Trophoblast cell (in vitro differentiated cells and primary cell): ENCODE results near the gene HMGXB3.

Experiments
- DNase-seq, 2 donors: peaks; one replicate each; pipeline ENCODE4 v3.0.0-alpha.2; 2016
- H2AFZ ChIP-seq: 2 replicates; pipeline ENCODE4 v1.6.1; 2013; ENCODE audit warnings: low read length, moderate library complexity, mild to moderate bottlenecking; ENCODE audit not compliant: insufficient read depth, poor library complexity
- H2AK5ac ChIP-seq: 2 replicates; pipeline ENCODE4 v1.6.1; 2013; ENCODE audit warnings: mild to moderate bottlenecking, low read length
- H2BK120ac ChIP-seq: 2 replicates; pipeline ENCODE4 v1.6.1; 2013; ENCODE audit warnings: low read length, mild to moderate bottlenecking, moderate library complexity; ENCODE audit not compliant: insufficient read depth, poor library complexity
- H2BK12ac ChIP-seq: 2 replicates; pipeline ENCODE4 v1.6.1; 2013; ENCODE audit warnings: mild to moderate bottlenecking, low read length, moderate library complexity
- H2BK5ac ChIP-seq: 2 replicates; pipeline ENCODE4 v1.6.1; 2013; ENCODE audit warnings: low read length, low read depth, moderate library complexity, mild to moderate bottlenecking; ENCODE audit not compliant: poor library complexity
- H3K14ac ChIP-seq: 2 replicates; pipeline ENCODE4 v1.6.1; 2013; ENCODE audit warnings: mild to moderate bottlenecking, low read length
- H3K18ac ChIP-seq: 2 replicates; pipeline ENCODE4 v1.6.1; 2013; ENCODE audit warnings: mild to moderate bottlenecking, low read length
- H3K23ac ChIP-seq: 2 replicates; pipeline ENCODE4 v1.6.1; 2013; ENCODE audit warnings: low read length
- H3K27ac ChIP-seq: 2 replicates; pipeline ENCODE4 v1.5.1; 2013; ENCODE audit warnings: low read depth, mild to moderate bottlenecking, inconsistent platforms, low read length, moderate library complexity
- H3K27me3 ChIP-seq: 2 replicates; pipeline ENCODE4 v1.6.1; 2013; ENCODE audit warnings: inconsistent platforms, mild to moderate bottlenecking, low read length, moderate library complexity; ENCODE audit not compliant: insufficient read depth
- H3K36me3 ChIP-seq, 2 experiments: 1 replicate in 1 of 2; 2 replicates in 1 of 2; pipeline ENCODE4 v1.6.1; 2013; ENCODE audit warnings: low read length in 2 of 2, mild to moderate bottlenecking in 2 of 2, moderate library complexity in 1 of 2; ENCODE audit not compliant: insufficient read depth in 2 of 2, control insufficient read depth in 1 of 2
- H3K4ac ChIP-seq: 2 replicates; pipeline ENCODE4 v1.6.1; 2013; ENCODE audit warnings: low read depth, mild to moderate bottlenecking, low read length, moderate library complexity
- H3K4me1 ChIP-seq, 2 experiments: 1 replicate in 1 of 2; 2 replicates in 1 of 2; pipeline ENCODE4 v1.6.1; 2013; ENCODE audit warnings: low read length in 2 of 2, mild to moderate bottlenecking in 2 of 2, moderate library complexity in 1 of 2; ENCODE audit not compliant: insufficient read depth in 2 of 2, control insufficient read depth in 1 of 2
- H3K4me2 ChIP-seq: 2 replicates; pipeline ENCODE4 v1.6.1; 2013; ENCODE audit warnings: inconsistent platforms, mild to moderate bottlenecking, low read length, moderate library complexity
- H3K4me3 ChIP-seq: 2 replicates; pipeline ENCODE4 v1.5.1; 2013; ENCODE audit warnings: mild to moderate bottlenecking, low read depth, low read length, inconsistent platforms
- H3K79me1 ChIP-seq: one replicate; pipeline ENCODE4 v1.6.1; 2013; ENCODE audit warnings: low read length
- H3K79me2 ChIP-seq: 2 replicates; pipeline ENCODE4 v1.6.1; 2013; ENCODE audit warnings: low read length, mild to moderate bottlenecking; ENCODE audit not compliant: control insufficient read depth, insufficient read depth, poor library complexity
- H3K9ac ChIP-seq: 2 replicates; pipeline ENCODE4 v1.6.1; 2013; ENCODE audit warnings: mild to moderate bottlenecking, low read length
- H3K9me3 ChIP-seq: 2 replicates; pipeline ENCODE4 v1.6.1; 2013; ENCODE audit warnings: low read depth, mild to moderate bottlenecking, control low read depth, inconsistent platforms, low read length; ENCODE audit not compliant: insufficient read depth
- H4K12ac ChIP-seq: 2 replicates; pipeline ENCODE4 v1.6.1; 2013; ENCODE audit warnings: low read depth, mild to moderate bottlenecking, low read length, moderate library complexity
- H4K8ac ChIP-seq: 2 replicates; pipeline ENCODE4 v1.6.1; 2013; ENCODE audit warnings: low read depth, mild to moderate bottlenecking, low read length, moderate library complexity
- H4K91ac ChIP-seq: one replicate; pipeline ENCODE4 v1.6.1; 2013; ENCODE audit warnings: low read depth, mild to moderate bottlenecking, low read length, moderate library complexity
- WGBS: extraction: QIAGEN DNeasy Blood & Tissue Kit; methylation state at CpG from one replicate; pipeline ENCODE4 v1.1.7; 2013; ENCODE audit warnings: missing lambda C conversion rate; ENCODE audit not compliant: insufficient read length, insufficient coverage; ENCODE audit errors: extremely low coverage; 5-methylcytosine and 5-hydroxymethylcytosine counted together

The HMGXB3 gene

GRCh38 chr5:149979896-149980295, 20.6 kb upstream of the HMGXB3 start:
- no peak overlapping the region for H3K9ac ChIP-seq
- H2BK5ac ChIP-seq, result no peak overlapping the region
- no peak overlapping the region for H3K27ac ChIP-seq
- no peaks in the 10 kb centered on the region for H3K27me3 ChIP-seq
- no peak overlapping the region for H4K12ac ChIP-seq
- H2BK120ac ChIP-seq, result no peak overlapping the region
- H3K9me3 ChIP-seq, result no peaks in the 10 kb centered on the region
- no peaks in the 10 kb centered on the region for H3K79me1 ChIP-seq
- H4K91ac ChIP-seq, result no peak overlapping the region
- H3K4me2 ChIP-seq, result no peak overlapping the region
- no peak for DNase-seq
- no CpG with 5 or more reads among the region's 1 CpG for WGBS
- H2AFZ ChIP-seq, result no peak overlapping the region
- no peak overlapping the region for H2AK5ac ChIP-seq
- no peak overlapping the region for H2BK12ac ChIP-seq
- no peak overlapping the region for H3K23ac ChIP-seq
- no peak overlapping the region for H3K14ac ChIP-seq
- no peak overlapping the region for H3K18ac ChIP-seq
- H4K8ac ChIP-seq, result no peak overlapping the region
- no peak overlapping the region for H3K4me3 ChIP-seq
- H3K36me3 ChIP-seq, result peaks cover 0 to 3% of the 10 kb centered on the region in 2 experiments
- no peaks in the 10 kb centered on the region for H3K4me1 ChIP-seq
- no peaks in the 10 kb centered on the region for H3K79me2 ChIP-seq
- no peak overlapping the region for H3K4ac ChIP-seq

- Histone ChIP-seq H4K12ac (no peak overlapping the region), H2BK12ac (no peak overlapping the region), H3K4me1 (no peaks in the 10 kb centered on the region), H3K79me1 (no peaks in the 10 kb centered on the region), H2BK120ac (no peak overlapping the region), H3K4ac (no peak overlapping the region), H3K27me3 (no peaks in the 10 kb centered on the region), H2AFZ (no peak overlapping the region), H3K23ac (no peak overlapping the region), H3K4me2 (no peak overlapping the region), H4K8ac (no peak overlapping the region), H3K4me3 (no peak overlapping the region), H2BK5ac (no peak overlapping the region), H3K18ac (no peak overlapping the region), H3K9ac (no peak overlapping the region), H3K9me3 (no peaks in the 10 kb centered on the region), H4K91ac (no peak overlapping the region), H3K36me3 (peaks cover 0 to 3% of the 10 kb centered on the region in 2 experiments), H3K27ac (no peak overlapping the region), H3K14ac (no peak overlapping the region), H3K79me2 (no peaks in the 10 kb centered on the region), H2AK5ac (no peak overlapping the region)
- no peak for DNase-seq
- no CpG with 5 or more reads among the region's 3 CpGs for WGBS
Observed at GRCh38 chr5:149981206-149981605, 19.3 kb upstream of the HMGXB3 start.

- Histone ChIP-seq H3K18ac (no peak overlapping the region), H2BK120ac (no peak overlapping the region), H3K36me3 (peaks cover 0 to 3% of the 10 kb centered on the region in 2 experiments), H3K4me3 (no peak overlapping the region), H2AK5ac (no peak overlapping the region), H4K91ac (no peak overlapping the region), H3K79me2 (no peaks in the 10 kb centered on the region), H2BK12ac (no peak overlapping the region), H2BK5ac (no peak overlapping the region), H3K27ac (no peak overlapping the region), H4K12ac (no peak overlapping the region), H3K14ac (no peak overlapping the region), H3K9me3 (no peaks in the 10 kb centered on the region), H3K4me1 (no peaks in the 10 kb centered on the region), H3K79me1 (no peaks in the 10 kb centered on the region), H4K8ac (no peak overlapping the region), H3K23ac (no peak overlapping the region), H3K9ac (no peak overlapping the region), H3K4me2 (no peak overlapping the region), H3K4ac (no peak overlapping the region), H3K27me3 (no peaks in the 10 kb centered on the region), H2AFZ (no peak overlapping the region)
- no peak for DNase-seq
Observed at GRCh38 chr5:149982505-149982904, 18.0 kb upstream of the HMGXB3 start.

GRCh38 chr5:149988126-149988525, 12.4 kb upstream of the HMGXB3 start:
- Histone ChIP-seq H3K27ac (no peak overlapping the region), H3K18ac (no peak overlapping the region), H3K4me1 (no peaks in the 10 kb centered on the region), H3K4ac (no peak overlapping the region), H3K27me3 (no peaks in the 10 kb centered on the region), H3K9me3 (no peaks in the 10 kb centered on the region), H2BK12ac (no peak overlapping the region), H4K91ac (no peak overlapping the region), H3K4me3 (no peak overlapping the region), H2BK120ac (no peak overlapping the region), H4K8ac (no peak overlapping the region), H3K9ac (no peak overlapping the region), H3K79me2 (no peaks in the 10 kb centered on the region), H4K12ac (no peak overlapping the region), H2AK5ac (no peak overlapping the region), H3K4me2 (no peak overlapping the region), H3K36me3 (no peaks in the 10 kb centered on the region), H3K79me1 (no peaks in the 10 kb centered on the region), H3K23ac (no peak overlapping the region), H2AFZ (no peak overlapping the region), H2BK5ac (no peak overlapping the region), H3K14ac (no peak overlapping the region)
- DNase-seq, result peak; percentile 21 to 30
- WGBS, result no CpG with 5 or more reads among the region's 5 CpGs
